ENCODE data around the gene FAM216B.

Gene FAM216B

DNA sequence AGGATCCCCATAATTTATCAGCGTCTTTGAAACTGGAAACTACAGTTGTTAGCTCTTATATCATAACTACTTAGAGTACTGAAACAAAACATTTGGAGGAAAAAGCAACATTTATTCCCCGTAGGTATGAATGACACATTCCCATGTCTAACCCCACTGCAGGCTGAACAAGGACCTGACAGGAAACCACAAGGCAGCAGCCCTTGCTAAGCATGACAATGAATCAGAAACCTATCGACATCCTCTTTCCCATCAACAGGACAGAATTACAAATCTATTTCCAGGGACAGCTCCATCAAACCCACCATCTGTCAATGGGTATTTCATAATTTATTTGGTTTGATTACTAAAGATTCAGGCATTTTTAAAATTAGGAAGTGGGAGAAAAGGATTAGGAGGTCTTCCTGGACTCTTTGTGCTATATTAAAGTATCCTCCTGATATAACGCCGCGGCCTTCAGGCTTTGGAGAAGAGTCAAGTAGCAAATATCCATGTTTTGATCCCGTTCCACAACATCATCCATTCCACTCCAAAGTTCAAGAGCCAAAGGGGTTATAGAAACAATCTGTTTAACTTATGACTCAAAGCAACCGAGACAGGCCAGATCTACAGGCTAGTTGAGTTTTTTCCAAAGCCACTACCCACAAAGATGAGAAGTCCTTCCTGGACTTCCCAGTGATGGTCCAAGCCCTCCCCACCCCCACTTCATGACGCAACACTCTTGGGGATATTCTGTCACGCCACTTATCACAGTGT is 51.1 kb downstream of the FAM216B start:
- Histone ChIP-seq H3K36me3 (ENCODE audit: insufficient read depth, low read length) (peaks cover 12% of the 10 kb centered on the region), H3K9me3 (ENCODE audit: control insufficient read depth, insufficient read depth, low read length) (no peaks in the 10 kb centered on the region), H3K9ac (ENCODE audit: low read depth, low read length) (no peak overlapping the region), H3K4me1 (ENCODE audit: insufficient read depth, low read length) (no peaks in the 10 kb centered on the region; the same call in 1 of the 2 replicates)

DNA sequence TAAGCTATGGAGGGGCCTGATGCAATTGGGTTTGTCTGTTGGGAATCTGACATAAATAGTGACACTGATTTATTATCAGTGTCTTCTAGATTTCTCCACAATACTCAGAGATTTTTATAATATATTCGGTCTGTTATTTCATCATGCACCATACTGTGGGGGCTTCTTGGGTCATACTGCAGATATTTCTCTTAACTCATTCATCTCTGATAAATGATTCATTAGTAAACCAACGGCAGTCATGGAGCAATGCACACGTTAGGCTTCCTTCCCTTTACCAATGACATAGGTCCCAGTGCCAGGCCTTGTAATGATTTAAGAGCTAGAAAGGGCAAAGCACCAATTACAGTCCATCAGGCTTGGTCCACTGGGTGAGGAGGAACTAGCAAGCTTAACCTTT is 53.6 kb downstream of the FAM216B start:
- Histone ChIP-seq H3K9me3 (ENCODE audit: control insufficient read depth, insufficient read depth, low read length) (no peaks in the 10 kb centered on the region), H3K9ac (ENCODE audit: low read depth, low read length) (no peak overlapping the region), H3K4me1 (ENCODE audit: insufficient read depth, low read length) (no peaks in the 10 kb centered on the region; the same call in 1 of the 2 replicates), H3K36me3 (ENCODE audit: insufficient read depth, low read length) (peaks cover 18% of the 10 kb centered on the region)

DNA sequence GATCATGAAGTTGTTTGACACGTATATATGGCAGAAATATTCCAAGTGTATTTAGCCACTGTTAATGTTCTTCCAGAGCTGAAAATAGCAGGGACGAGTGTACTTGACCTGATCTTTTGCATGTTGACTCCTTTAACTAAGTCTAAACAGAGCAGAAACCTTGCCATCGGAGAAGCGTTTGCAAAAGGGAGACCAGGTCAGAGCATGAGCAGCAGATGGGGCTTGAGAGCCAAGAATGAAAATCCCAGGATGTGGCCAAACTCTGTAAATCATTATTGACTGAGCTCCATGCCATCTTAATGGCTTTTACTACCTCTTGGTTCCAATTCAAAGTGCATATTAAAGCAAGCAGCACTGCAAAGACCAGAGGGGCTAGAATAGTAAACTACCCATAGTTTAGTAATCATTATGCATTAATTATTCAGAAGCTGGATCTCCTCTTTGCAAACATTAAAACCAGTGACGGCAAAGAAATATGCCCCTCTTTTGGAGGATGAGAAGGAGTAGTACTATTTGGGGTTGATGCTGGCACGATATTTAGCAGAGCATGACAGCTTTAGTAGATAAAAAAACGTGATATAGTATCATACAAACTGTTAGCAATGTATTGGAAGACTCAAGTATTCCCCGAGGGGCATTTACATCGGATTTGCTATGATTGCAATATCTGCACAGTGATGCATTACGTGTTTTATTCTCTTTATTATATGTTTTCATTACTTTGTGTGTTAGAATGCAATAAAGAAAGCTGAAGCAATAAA is 55.7 kb downstream of the FAM216B start:
- H3K9me3 ChIP-seq (ENCODE audit: control insufficient read depth, insufficient read depth, low read length): no peaks in the 10 kb centered on the region
- H3K4me1 ChIP-seq (ENCODE audit: insufficient read depth, low read length): no peaks in the 10 kb centered on the region; the same call in 1 of the 2 replicates
- H3K36me3 ChIP-seq (ENCODE audit: insufficient read depth, low read length): peaks cover 18% of the 10 kb centered on the region
- H3K9ac ChIP-seq (ENCODE audit: low read depth, low read length): no peak overlapping the region
